ENCODE data around the gene SIRT3.
"Not testable (repeated sequence)": the region's sequence is repeated elsewhere in the genome, so short reads cannot be mapped to it uniquely, and the experiment has no call there.

SIRT3 gene

GRCh38 chr11:279040-279965 is 43.2 kb upstream of the SIRT3 start:
- H3K9me3 Mint-ChIP-seq = peaks cover 11% of the 10 kb centered on the region
- H3K27me3 Mint-ChIP-seq (ENCODE audit: low read depth) = peaks cover 65% of the 10 kb centered on the region
- peaks cover 41% of the 10 kb centered on the region for H3K4me1 Mint-ChIP-seq (ENCODE audit: low read depth)
- DNase-seq (ENCODE audit: low spot score) = no peak
- peaks cover 32% of the 10 kb centered on the region for H3K36me3 Mint-ChIP-seq (ENCODE audit: low read depth)
- peak overlapping the region; percentile 80 for H3K4me3 Mint-ChIP-seq
- H3K27ac Mint-ChIP-seq = no peak overlapping the region

- peaks cover 64% of the 10 kb centered on the region for H3K27me3 Mint-ChIP-seq (ENCODE audit: low read depth)
- peak within 1 kb of the TSS; percentile 74 for H3K27ac Mint-ChIP-seq
- H3K4me3 Mint-ChIP-seq = peak within 1 kb of the TSS; percentile 80
- DNase-seq (ENCODE audit: low spot score) = no peak
- H3K36me3 Mint-ChIP-seq (ENCODE audit: low read depth) = peaks cover 29% of the 10 kb centered on the region
- peaks cover 39% of the 10 kb centered on the region for H3K4me1 Mint-ChIP-seq (ENCODE audit: low read depth)
- peaks cover 11% of the 10 kb centered on the region for H3K9me3 Mint-ChIP-seq
These were observed 42.1 kb upstream of the SIRT3 start, which contains the start of gene NLRP6 for GRCh38 chr11:278001-278951. NLRP6 (plus strand) TSS chr11:278407; CDS start chr11:278570, 163 bp downstream.

- no peak overlapping the region for H3K27ac Mint-ChIP-seq
- no peak for DNase-seq (ENCODE audit: low spot score)
- H3K4me1 Mint-ChIP-seq (ENCODE audit: low read depth) = peaks cover 27% of the 10 kb centered on the region
- H3K9me3 Mint-ChIP-seq = peaks cover 11% of the 10 kb centered on the region
- peaks cover 55% of the 10 kb centered on the region for H3K27me3 Mint-ChIP-seq (ENCODE audit: low read depth)
- H3K4me3 Mint-ChIP-seq = no peak overlapping the region
- H3K36me3 Mint-ChIP-seq (ENCODE audit: low read depth) = peaks cover 17% of the 10 kb centered on the region
These were observed 40.1 kb upstream of the SIRT3 start for GRCh38 chr11:276219-276618.

GRCh38 chr11:272931-273198 is 36.7 kb upstream of the SIRT3 start:
- H3K4me1 Mint-ChIP-seq (ENCODE audit: low read depth) = peaks cover 36% of the 10 kb centered on the region
- peaks cover 11% of the 10 kb centered on the region for H3K9me3 Mint-ChIP-seq
- H3K36me3 Mint-ChIP-seq (ENCODE audit: low read depth) = peaks cover 15% of the 10 kb centered on the region
- H3K4me3 Mint-ChIP-seq = no peak overlapping the region
- no peak overlapping the region for H3K27ac Mint-ChIP-seq
- DNase-seq (ENCODE audit: low spot score) = no peak
- H3K27me3 Mint-ChIP-seq (ENCODE audit: low read depth) = peaks cover 35% of the 10 kb centered on the region

- H3K27ac Mint-ChIP-seq = peak overlapping the region; percentile 67
- H3K27me3 Mint-ChIP-seq (ENCODE audit: low read depth) = peaks cover 31% of the 10 kb centered on the region
- no peak overlapping the region for H3K4me3 Mint-ChIP-seq
- H3K9me3 Mint-ChIP-seq = peaks cover 11% of the 10 kb centered on the region
- H3K36me3 Mint-ChIP-seq (ENCODE audit: low read depth) = peaks cover 12% of the 10 kb centered on the region
- peaks cover 33% of the 10 kb centered on the region for H3K4me1 Mint-ChIP-seq (ENCODE audit: low read depth)
- no peak for DNase-seq (ENCODE audit: low spot score)
These were observed 36.2 kb upstream of the SIRT3 start for GRCh38 chr11:272195-272930.

- Mint-ChIP-seq H3K9me3 (peaks cover 5% of the 10 kb centered on the region), H3K27ac (no peak overlapping the region), H3K27me3 (ENCODE audit: low read depth) (peaks cover 24% of the 10 kb centered on the region), H3K36me3 (ENCODE audit: low read depth) (peaks cover 5% of the 10 kb centered on the region), H3K4me3 (no peak overlapping the region), H3K4me1 (ENCODE audit: low read depth) (peaks cover 32% of the 10 kb centered on the region)
- no peak for DNase-seq (ENCODE audit: low spot score)
These were observed 35.2 kb upstream of the SIRT3 start for GRCh38 chr11:271319-271715.

- peak overlapping the region; percentile 52 for H3K27ac Mint-ChIP-seq
- no peak overlapping the region for H3K4me3 Mint-ChIP-seq
- no peak for DNase-seq (ENCODE audit: low spot score)
- H3K4me1 Mint-ChIP-seq (ENCODE audit: low read depth) = peaks cover 28% of the 10 kb centered on the region
- no peaks in the 10 kb centered on the region for H3K9me3 Mint-ChIP-seq
- H3K36me3 Mint-ChIP-seq (ENCODE audit: low read depth) = no peaks in the 10 kb centered on the region
- peaks cover 19% of the 10 kb centered on the region for H3K27me3 Mint-ChIP-seq (ENCODE audit: low read depth)
These were observed 34.5 kb upstream of the SIRT3 start for GRCh38 chr11:270451-271318.

- Mint-ChIP-seq H3K4me3 (peak overlapping the region; percentile 93), H3K4me1 (ENCODE audit: low read depth) (peaks cover 28% of the 10 kb centered on the region), H3K27ac (peak overlapping the region; percentile 96), H3K9me3 (no peaks in the 10 kb centered on the region), H3K27me3 (ENCODE audit: low read depth) (peaks cover 12% of the 10 kb centered on the region), H3K36me3 (ENCODE audit: low read depth) (no peaks in the 10 kb centered on the region)
- DNase-seq (ENCODE audit: low spot score) = peak; percentile 62
These were observed 33.2 kb upstream of the SIRT3 start for GRCh38 chr11:269146-269890.

GRCh38 chr11:268716-269145 is 32.6 kb upstream of the SIRT3 start:
- H3K36me3 Mint-ChIP-seq (ENCODE audit: low read depth); H3K9me3 Mint-ChIP-seq: not testable (repeated sequence)
- peaks cover 28% of the 10 kb centered on the region for H3K4me1 Mint-ChIP-seq (ENCODE audit: low read depth)
- peak overlapping the region; percentile 96 for H3K27ac Mint-ChIP-seq
- H3K4me3 Mint-ChIP-seq = peak overlapping the region; percentile 93
- peaks cover 12% of the 10 kb centered on the region for H3K27me3 Mint-ChIP-seq (ENCODE audit: low read depth)
- peak; percentile 69 for DNase-seq (ENCODE audit: low spot score)

- peak overlapping the region; percentile 93 for H3K4me3 Mint-ChIP-seq
- peaks cover 28% of the 10 kb centered on the region for H3K4me1 Mint-ChIP-seq (ENCODE audit: low read depth)
- peaks cover 4% of the 10 kb centered on the region for H3K27me3 Mint-ChIP-seq (ENCODE audit: low read depth)
- no peaks in the 10 kb centered on the region for H3K36me3 Mint-ChIP-seq (ENCODE audit: low read depth)
- peak overlapping the region; percentile 96 for H3K27ac Mint-ChIP-seq
- peak; percentile 52 for DNase-seq (ENCODE audit: low spot score)
- no peaks in the 10 kb centered on the region for H3K9me3 Mint-ChIP-seq
These were observed 31.4 kb upstream of the SIRT3 start for GRCh38 chr11:267491-267994.

- DNase-seq (ENCODE audit: low spot score) = no peak
These were observed 30.7 kb upstream of the SIRT3 start for GRCh38 chr11:266676-267439.

GRCh38 chr11:261624-262023 is 25.5 kb upstream of the SIRT3 start:
- Mint-ChIP-seq H3K4me3 (no peak overlapping the region), H3K27ac (no peak overlapping the region), H3K9me3 (no peaks in the 10 kb centered on the region), H3K27me3 (ENCODE audit: low read depth) (peaks cover 9% of the 10 kb centered on the region), H3K36me3 (ENCODE audit: low read depth) (no peaks in the 10 kb centered on the region), H3K4me1 (ENCODE audit: low read depth) (peaks cover 3% of the 10 kb centered on the region)
- no peak for DNase-seq (ENCODE audit: low spot score)

More at GRCh38 chr11:266676-267439, 30.7 kb upstream of the SIRT3 start:
- H3K27ac Mint-ChIP-seq = peak overlapping the region; percentile 84
- peak overlapping the region; percentile 79 for H3K4me3 Mint-ChIP-seq
- peaks cover 2% of the 10 kb centered on the region for H3K27me3 Mint-ChIP-seq (ENCODE audit: low read depth)
- H3K4me1 Mint-ChIP-seq (ENCODE audit: low read depth) = peaks cover 28% of the 10 kb centered on the region
- no peaks in the 10 kb centered on the region for H3K9me3 Mint-ChIP-seq
- H3K36me3 Mint-ChIP-seq (ENCODE audit: low read depth) = no peaks in the 10 kb centered on the region

Measured in T-helper 2 cell treated with Interferon-gamma antibody and Interleukin-4, amounts not matched to agents 5 μg/mL and 100 μg/mL, for 36 hours (primary cell).